Stimulated activated naive B cell treated with anti-CD40 and anti-IgM and Interleukin-4, amounts not matched to agents 10 μg/mL and 1 μg/mL and 100 μg/mL, for 72 hours (primary cell): ENCODE measurements around the gene FHIP1B.

Source experiments
- ATAC-seq, 2 donors: fragments of 150-1000 bp; cut with Tn5 transposase; replicated peaks; 2 replicates each; pipeline ENCODE4 v1.10.0; 2021; ENCODE audit warnings: moderate library complexity in 1 of 2
- DNase-seq: peaks from one replicate; pipeline ENCODE4 v3.0.0; 2021
- H3K27ac Mint-ChIP-seq: one replicate; pipeline ENCODE4 v1.8.0; 2022; ENCODE audit warnings: mild to moderate bottlenecking, mixed read lengths
- H3K27me3 Mint-ChIP-seq, 2 donors: one replicate each; pipeline ENCODE4 v1.8.0; 2022; ENCODE audit warnings: mixed read lengths in 2 of 2
- H3K36me3 Mint-ChIP-seq, 2 donors: one replicate each; pipeline ENCODE4 v1.8.0; 2022; ENCODE audit warnings: mixed read lengths in 2 of 2, mild to moderate bottlenecking in 1 of 2
- H3K4me1 Mint-ChIP-seq, 2 donors: one replicate each; pipeline ENCODE4 v1.8.0; 2022; ENCODE audit warnings: mixed read lengths in 2 of 2, mild to moderate bottlenecking in 1 of 2
- H3K4me3 Mint-ChIP-seq, 2 donors: one replicate each; pipeline ENCODE4 v1.8.0; 2022; ENCODE audit warnings: mild to moderate bottlenecking in 2 of 2, mixed read lengths in 2 of 2, moderate library complexity in 1 of 2
- H3K9me3 Mint-ChIP-seq, 2 donors: one replicate each; pipeline ENCODE4 v1.8.0; 2022; ENCODE audit warnings: mixed read lengths in 2 of 2, mild to moderate bottlenecking in 1 of 2

FHIP1B gene

GRCh38 chr11:6228520-6228919, 5.9 kb downstream of the FHIP1B start:
- peaks cover 31 to 50% of the 10 kb centered on the region in 2 donors for H3K4me1 Mint-ChIP-seq
- H3K4me3 Mint-ChIP-seq, result no peak overlapping the region
- H3K27ac Mint-ChIP-seq, result no peak overlapping the region
- H3K9me3 Mint-ChIP-seq, result no peaks in the 10 kb centered on the region
- ATAC-seq (no peak), DNase-seq (no peak)
- no peaks in the 10 kb centered on the region for H3K27me3 Mint-ChIP-seq
- H3K36me3 Mint-ChIP-seq, result peaks cover 19 to 29% of the 10 kb centered on the region in 2 donors

DNA sequence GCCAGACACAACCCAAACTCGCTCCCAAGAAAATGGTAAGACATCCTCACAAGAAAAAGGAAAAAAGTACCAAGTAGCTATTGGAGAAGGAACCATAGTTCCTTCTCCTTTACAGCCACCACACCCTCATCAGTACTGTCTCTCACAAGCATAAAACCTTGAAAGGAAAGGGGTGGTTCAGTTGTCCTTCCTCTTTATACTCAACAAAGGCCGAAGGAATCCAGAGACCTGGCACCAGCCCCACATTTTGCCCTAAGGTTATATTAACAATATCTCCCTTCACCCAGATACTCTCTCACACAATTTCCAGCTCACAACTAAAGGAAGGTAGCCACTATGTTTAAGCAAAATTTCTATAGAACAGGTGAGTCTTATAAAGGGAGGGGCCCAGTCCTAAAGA, 8.5 kb downstream of the FHIP1B start:
- ATAC-seq (peak in 1 of 2 donors; percentile 27), DNase-seq (no peak)
- Mint-ChIP-seq H3K9me3 (no peaks in the 10 kb centered on the region), H3K27ac (no peak overlapping the region), H3K27me3 (no peaks in the 10 kb centered on the region), H3K4me3 (no peak overlapping the region), H3K36me3 (peaks cover 31 to 40% of the 10 kb centered on the region in 2 donors), H3K4me1 (peaks cover 28 to 42% of the 10 kb centered on the region in 2 donors)

GRCh38 chr11:6225024-6225423, 9.4 kb downstream of the FHIP1B start:
- DNase-seq (no peak), ATAC-seq (no peak)
- Mint-ChIP-seq H3K4me3 (no peak overlapping the region), H3K4me1 (peaks cover 22 to 34% of the 10 kb centered on the region in 2 donors), H3K27ac (no peak overlapping the region), H3K27me3 (no peaks in the 10 kb centered on the region), H3K36me3 (peaks cover 35 to 44% of the 10 kb centered on the region in 2 donors), H3K9me3 (no peaks in the 10 kb centered on the region)

DNA sequence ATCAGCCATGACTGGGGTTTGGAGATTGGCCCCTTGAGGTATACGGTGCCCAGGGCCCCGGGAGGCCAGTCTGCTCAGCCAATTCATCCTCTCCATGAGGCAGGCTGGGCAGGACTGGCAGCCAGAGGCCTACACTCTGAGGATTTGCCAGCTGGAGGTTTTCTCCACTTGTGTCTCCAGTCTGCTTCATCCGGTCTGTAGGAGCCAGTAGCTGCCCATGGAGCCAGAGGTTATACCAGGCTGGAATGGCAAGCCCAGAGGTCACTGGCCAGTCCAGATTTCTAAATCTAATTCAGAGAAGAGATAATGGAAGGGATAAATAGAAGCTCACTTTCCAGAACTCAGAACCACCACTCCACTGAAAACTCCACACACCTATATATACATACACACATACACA, 10.0 kb downstream of the FHIP1B start:
- peaks cover 17 to 28% of the 10 kb centered on the region in 2 donors for H3K4me1 Mint-ChIP-seq

GRCh38 chr11:6223854-6224253, 10.6 kb downstream of the FHIP1B start:
- Mint-ChIP-seq H3K27me3 (no peaks in the 10 kb centered on the region), H3K9me3 (no peaks in the 10 kb centered on the region), H3K4me3 (no peak overlapping the region), H3K27ac (no peak overlapping the region), H3K4me1 (peaks cover 15 to 26% of the 10 kb centered on the region in 2 donors), H3K36me3 (peaks cover 35 to 47% of the 10 kb centered on the region in 2 donors)
- ATAC-seq (no peak), DNase-seq (no peak)

More for the DNA sequence above, 10.0 kb downstream of the FHIP1B start:
- peaks cover 33 to 45% of the 10 kb centered on the region in 2 donors for H3K36me3 Mint-ChIP-seq
- no peaks in the 10 kb centered on the region for H3K9me3 Mint-ChIP-seq
- H3K4me3 Mint-ChIP-seq, result no peak overlapping the region
- DNase-seq, result no peak
- no peaks in the 10 kb centered on the region for H3K27me3 Mint-ChIP-seq
- H3K27ac Mint-ChIP-seq, result no peak overlapping the region
- no peak for ATAC-seq

GRCh38 chr11:6219359-6219758, 15.1 kb downstream of the FHIP1B start:
- DNase-seq, result no peak

GRCh38 chr11:6217722-6218121, 16.7 kb downstream of the FHIP1B start:
- Mint-ChIP-seq H3K27me3 (no peaks in the 10 kb centered on the region), H3K9me3 (no peaks in the 10 kb centered on the region), H3K27ac (no peak overlapping the region), H3K4me1 (peaks cover 0 to 5% of the 10 kb centered on the region in 2 donors), H3K36me3 (peaks cover 35 to 53% of the 10 kb centered on the region in 2 donors), H3K4me3 (no peak overlapping the region)
- ATAC-seq (no peak), DNase-seq (no peak)

More at GRCh38 chr11:6219359-6219758, 15.1 kb downstream of the FHIP1B start:
- Mint-ChIP-seq H3K27ac (no peak overlapping the region), H3K36me3 (peaks cover 41 to 59% of the 10 kb centered on the region in 2 donors), H3K4me1 (peaks cover 0 to 5% of the 10 kb centered on the region in 2 donors), H3K4me3 (no peak overlapping the region), H3K27me3 (no peaks in the 10 kb centered on the region), H3K9me3 (no peaks in the 10 kb centered on the region)
- no peak for ATAC-seq

DNA sequence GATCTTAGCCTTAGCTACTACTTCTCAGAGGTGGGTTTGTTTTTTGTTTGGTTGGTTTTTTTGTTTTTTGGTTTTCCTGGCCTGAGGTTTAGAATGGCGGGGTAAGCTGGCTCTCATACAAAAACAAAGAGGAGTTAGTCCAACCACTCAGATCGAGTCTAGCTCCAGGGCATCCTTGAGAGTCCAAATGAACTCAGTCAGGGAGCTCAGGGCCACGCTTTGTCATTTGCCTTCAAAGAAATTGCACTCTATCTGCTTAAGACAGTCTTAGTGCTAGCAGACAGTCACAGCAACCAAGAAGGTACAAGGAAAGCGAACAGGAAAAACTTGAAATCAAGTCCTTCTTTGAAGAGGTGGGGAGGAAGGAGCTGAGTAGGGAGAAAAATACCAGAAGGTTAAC, 17.9 kb downstream of the FHIP1B start:
- H3K27me3 Mint-ChIP-seq, result no peaks in the 10 kb centered on the region
- H3K36me3 Mint-ChIP-seq, result peaks cover 28 to 44% of the 10 kb centered on the region in 2 donors

DNA sequence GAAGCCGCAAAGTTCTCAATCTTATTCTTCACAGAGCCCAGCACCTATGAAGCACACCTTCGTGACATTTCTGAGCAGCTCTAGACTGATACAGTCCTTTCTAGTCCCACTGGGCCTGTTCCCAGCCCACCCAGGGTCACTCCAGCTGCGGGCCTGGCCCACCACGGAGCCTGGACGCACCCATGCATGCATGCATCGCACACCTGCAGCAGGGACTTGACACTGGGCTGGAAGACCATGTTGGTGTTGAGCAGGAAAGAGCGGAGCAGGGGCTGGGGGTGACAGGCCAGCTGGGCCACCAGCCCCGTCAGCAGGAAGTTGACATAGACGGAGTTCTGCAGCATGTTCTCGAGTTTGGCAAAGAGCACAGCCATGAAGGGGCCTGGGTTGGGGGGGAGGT, 19.9 kb downstream of the FHIP1B start:
- no peaks in the 10 kb centered on the region for H3K9me3 Mint-ChIP-seq
- peaks cover 25 to 40% of the 10 kb centered on the region in 2 donors for H3K36me3 Mint-ChIP-seq

More for the DNA sequence above, 17.9 kb downstream of the FHIP1B start:
- ATAC-seq (no peak), DNase-seq (no peak)
- no peaks in the 10 kb centered on the region for H3K9me3 Mint-ChIP-seq
- H3K4me3 Mint-ChIP-seq, result no peak overlapping the region
- H3K4me1 Mint-ChIP-seq, result peaks cover 0 to 1% of the 10 kb centered on the region in 2 donors
- H3K27ac Mint-ChIP-seq, result no peak overlapping the region

DNA sequence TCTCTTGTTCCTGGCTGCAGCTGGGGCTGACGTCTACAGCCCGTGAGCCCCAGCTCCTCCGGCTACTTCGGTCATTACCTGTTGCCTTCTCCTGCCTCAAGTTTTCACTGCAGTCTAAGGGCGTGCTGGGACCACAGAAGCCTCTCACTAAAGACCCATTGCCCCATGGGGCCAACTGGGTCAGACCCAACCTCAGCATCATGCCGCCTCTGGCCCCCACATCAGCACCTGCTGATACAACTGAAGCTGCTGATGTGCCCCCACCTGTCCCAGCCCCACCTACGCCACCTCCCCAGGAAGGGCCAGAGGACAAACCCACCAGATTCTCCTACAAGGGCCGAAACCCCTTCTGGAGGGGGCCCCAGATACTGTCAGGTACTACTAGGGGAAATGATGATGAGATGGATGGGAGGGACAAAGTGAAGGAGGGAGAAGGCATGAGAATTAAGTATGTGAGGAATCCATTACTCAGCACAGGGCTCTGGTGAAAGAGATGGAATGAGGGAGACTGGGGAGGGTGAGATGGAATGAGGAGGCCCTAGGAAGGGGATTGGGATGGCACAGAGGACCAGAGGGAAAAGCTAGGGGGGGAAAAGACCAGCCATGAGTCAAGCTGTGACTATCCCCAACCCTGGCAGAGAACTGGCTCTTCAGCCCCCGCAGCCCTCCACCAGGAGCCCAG, 24.0 kb downstream of the FHIP1B start:
- Mint-ChIP-seq H3K27me3 (no peaks in the 10 kb centered on the region), H3K4me3 (no peak overlapping the region), H3K4me1 (no peaks in the 10 kb centered on the region), H3K36me3 (peaks cover 11 to 24% of the 10 kb centered on the region in 2 donors), H3K9me3 (no peaks in the 10 kb centered on the region), H3K27ac (no peak overlapping the region)
- DNase-seq, result no peak
- ATAC-seq, result no peak

More for the DNA sequence above, 19.9 kb downstream of the FHIP1B start:
- no peaks in the 10 kb centered on the region for H3K27me3 Mint-ChIP-seq
- H3K27ac Mint-ChIP-seq, result no peak overlapping the region
- no peaks in the 10 kb centered on the region for H3K4me1 Mint-ChIP-seq
- ATAC-seq (no peak), DNase-seq (no peak)
- H3K4me3 Mint-ChIP-seq, result no peak overlapping the region

GRCh38 chr11:6209801-6210200, 24.6 kb downstream of the FHIP1B start:
- no peak overlapping the region for H3K4me3 Mint-ChIP-seq
- H3K9me3 Mint-ChIP-seq, result no peaks in the 10 kb centered on the region
- ATAC-seq (no peak), DNase-seq (no peak)
- no peaks in the 10 kb centered on the region for H3K27me3 Mint-ChIP-seq
- H3K27ac Mint-ChIP-seq, result no peak overlapping the region
- peaks cover 11 to 25% of the 10 kb centered on the region in 2 donors for H3K36me3 Mint-ChIP-seq
- H3K4me1 Mint-ChIP-seq, result no peaks in the 10 kb centered on the region

DNA sequence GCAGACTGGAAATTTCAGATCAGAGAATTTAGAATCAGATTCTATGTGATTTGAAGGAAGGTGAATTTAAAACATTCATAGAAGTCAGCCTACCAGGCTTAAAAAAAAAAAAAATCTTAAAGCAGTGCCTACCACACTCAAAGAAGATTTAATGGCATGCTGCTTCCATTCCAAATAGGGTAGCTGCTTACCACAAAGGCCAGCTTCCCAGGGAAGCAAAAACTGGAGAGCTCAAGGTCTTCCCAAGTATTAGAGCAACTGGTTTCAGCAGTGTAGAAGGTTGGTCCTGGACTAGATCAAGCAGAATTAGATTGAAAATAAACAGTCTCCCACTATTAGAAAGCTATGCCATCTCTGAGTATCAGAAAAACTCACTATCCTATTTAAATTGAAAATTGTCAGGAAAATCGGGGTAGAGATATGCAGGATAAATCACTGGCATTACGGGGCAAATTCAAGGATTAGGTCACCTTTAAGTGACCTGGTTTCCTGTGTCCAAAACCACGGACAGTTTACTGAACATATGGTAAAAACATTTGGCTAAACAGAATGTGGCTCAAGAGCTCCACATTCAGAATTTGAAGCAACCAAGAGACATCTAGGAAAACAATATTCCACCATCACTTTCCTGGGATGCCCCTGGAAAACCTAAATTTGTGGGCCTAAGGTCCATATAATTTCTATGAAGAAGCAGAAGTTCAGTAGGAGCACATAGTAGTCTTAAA, 27.8 kb downstream of the FHIP1B start:
- H3K4me3 Mint-ChIP-seq, result no peak overlapping the region
- H3K27ac Mint-ChIP-seq, result no peak overlapping the region
- peaks cover 17 to 30% of the 10 kb centered on the region in 2 donors for H3K36me3 Mint-ChIP-seq
- H3K4me1 Mint-ChIP-seq, result peaks cover 8 to 13% of the 10 kb centered on the region in 2 donors
- no peaks in the 10 kb centered on the region for H3K27me3 Mint-ChIP-seq
- DNase-seq (no peak), ATAC-seq (no peak)
- H3K9me3 Mint-ChIP-seq, result no peaks in the 10 kb centered on the region

- peaks cover 20 to 30% of the 10 kb centered on the region in 2 donors for H3K36me3 Mint-ChIP-seq
- no peaks in the 10 kb centered on the region for H3K9me3 Mint-ChIP-seq
- DNase-seq, result no peak
- no peak within 1 kb of the TSS for H3K4me3 Mint-ChIP-seq
- no peak within 1 kb of the TSS for H3K27ac Mint-ChIP-seq
- peaks cover 8 to 13% of the 10 kb centered on the region in 2 donors for H3K4me1 Mint-ChIP-seq
- no peak for ATAC-seq
- H3K27me3 Mint-ChIP-seq, result no peaks in the 10 kb centered on the region
These were observed 29.1 kb downstream of the FHIP1B start, which contains the start of gene C11orf42 for GRCh38 chr11:6205366-6205765. Gene C11orf42, plus strand, starts transcription at chr11:6205557. Its CDS starts 59 bp downstream, at chr11:6205616.

- Mint-ChIP-seq H3K27me3 (no peaks in the 10 kb centered on the region), H3K9me3 (no peaks in the 10 kb centered on the region), H3K4me3 (no peak overlapping the region), H3K4me1 (peaks cover 8 to 13% of the 10 kb centered on the region in 2 donors), H3K36me3 (peaks cover 23 to 33% of the 10 kb centered on the region in 2 donors), H3K27ac (no peak overlapping the region)
- no peak for ATAC-seq
- DNase-seq, result no peak
These were observed 29.7 kb downstream of the FHIP1B start for GRCh38 chr11:6204706-6205105.

- Mint-ChIP-seq H3K4me3 (no peak overlapping the region), H3K4me1 (peaks cover 8 to 13% of the 10 kb centered on the region in 2 donors)
These were observed 31.1 kb downstream of the FHIP1B start for GRCh38 chr11:6203327-6203726.

More at GRCh38 chr11:6203327-6203726, 31.1 kb downstream of the FHIP1B start:
- peak; percentile 56 to 62 for ATAC-seq
- Mint-ChIP-seq H3K36me3 (peaks cover 18 to 27% of the 10 kb centered on the region in 2 donors), H3K27ac (no peak overlapping the region), H3K9me3 (no peaks in the 10 kb centered on the region), H3K27me3 (no peaks in the 10 kb centered on the region)
- no peak for DNase-seq
